A549 (cell line): ENCODE measurements around the gene TMEM61. TPM values are rescaled to one million over a fixed set of nuclear protein-coding genes. Genes with fewer than 3 reads are reported as not detected.

Experiments used
- ATAC-seq, 2 experiments: fragments of 200-7000 bp in 1 of 2; fragments of >200 bp in 1 of 2; cut with Nextera tagmentation in 1 of 2; cut with Tn5 transposase in 1 of 2; 3 replicates each; pipeline versions ENCODE4 v1.8.0 to v1.9.1; 2018 to 2020; ENCODE audit warnings: mild to moderate bottlenecking in 1 of 2, moderate library complexity in 1 of 2
- CTCF ChIA-PET: fragments of 300-600 bp; sonication (Branson Sonifier 250); formaldehyde crosslinking; extraction: SDS; loops from one replicate; lab custom pipeline; 2021; ENCODE audit warnings: antibody characterized with exemption, inconsistent platforms; lab: Yijun Ruan, JAX
- POLR2A ChIA-PET: fragments of 350-600 bp; formaldehyde crosslinking; extraction: SDS; loops from one replicate; lab custom pipeline; 2021; ENCODE audit warnings: antibody characterized with exemption, inconsistent platforms; lab: Yijun Ruan, JAX
- DNase-seq, 2 experiments: peaks; one replicate each; pipeline versions ENCODE4 v3.0.0 to v3.0.0-alpha.2; 2011 to 2016; ENCODE audit warnings: low read depth in 1 of 2, low spot score in 1 of 2
- FAIRE-seq: peaks from 2 replicates; lab custom pipeline; 2011; peaks lifted over from hg19 to GRCh38; lab: Jason Lieb, UNC
- H3K27ac ChIP-seq, 2 experiments: fragments of >200 bp; sonication (Bioruptor Twin); formaldehyde crosslinking; 3 replicates each; pipeline ENCODE4 v1.5.1; 2016 to 2017
- H3K4me1 ChIP-seq: fragments of >200 bp; sonication (Bioruptor Twin); formaldehyde crosslinking; 3 replicates; pipeline ENCODE4 v1.6.1; 2016
- H3K4me2 ChIP-seq: fragments of >200 bp; sonication (Bioruptor Twin); formaldehyde crosslinking; 3 replicates; pipeline ENCODE4 v1.6.1; 2016
- H3K4me3 ChIP-seq: fragments of >200 bp; sonication (Bioruptor Twin); formaldehyde crosslinking; 3 replicates; pipeline ENCODE4 v1.5.1; 2016
- H3K9me3 ChIP-seq: fragments of >200 bp; sonication (Bioruptor Twin); formaldehyde crosslinking; 3 replicates; pipeline ENCODE4 v1.6.1; 2016
- CHD4 ChIP-seq: fragments of 200-600 bp; sonication (generic); IDR thresholded peaks from 2 replicates; pipeline ENCODE4 v1.6.1; 2016; ENCODE audit warnings: antibody characterized with exemption, mild to moderate bottlenecking, borderline replicate concordance
- EHF ChIP-seq: fragments of 250-450 bp; sonication (Bioruptor Pico); IDR thresholded peaks from 2 replicates; pipeline ENCODE4 v1.5.0; 2020; ENCODE audit warnings: mild to moderate bottlenecking
- ELK1 ChIP-seq: fragments of 150-350 bp; IDR thresholded peaks from 2 replicates; pipeline ENCODE4 v1.6.1; 2014; ENCODE audit warnings: low read depth, mild to moderate bottlenecking, low read length
- EP300 ChIP-seq, 2 experiments: fragments of >200 bp; sonication (Bioruptor Twin); formaldehyde crosslinking; IDR thresholded peaks; 2 replicates in 1 of 2; 3 replicates in 1 of 2; pipeline ENCODE4 v1.6.1; 2016 to 2017
- ESRRA ChIP-seq: fragments of 150-350 bp; IDR thresholded peaks from 2 replicates; pipeline ENCODE4 v1.6.1; 2014; ENCODE audit warnings: mild to moderate bottlenecking, low read length, borderline replicate concordance
- FOSB ChIP-seq: fragments of 250-450 bp; sonication (Bioruptor Pico); IDR thresholded peaks from 2 replicates; pipeline ENCODE4 v1.5.0; 2020; ENCODE audit warnings: mild to moderate bottlenecking, moderate library complexity
- FOSL2 ChIP-seq, 2 experiments: fragments of 450-650 bp in 1 of 2; fragments of >200 bp in 1 of 2; sonication (Bioruptor Twin) in 1 of 2; formaldehyde crosslinking; IDR thresholded peaks; 2 replicates each; pipeline versions ENCODE4 v1.5.0 to v1.6.1; 2016 to 2020; ENCODE audit warnings: mild to moderate bottlenecking in 1 of 2, moderate library complexity in 1 of 2
- HMGXB4 ChIP-seq: fragments of 250-450 bp; sonication (Bioruptor Pico); IDR thresholded peaks from 2 replicates; pipeline ENCODE4 v1.5.0; 2021; ENCODE audit warnings: mild to moderate bottlenecking, moderate library complexity, borderline replicate concordance
- HOXB5 ChIP-seq: fragments of 250-450 bp; sonication (Bioruptor Pico); IDR thresholded peaks from 2 replicates; pipeline ENCODE4 v1.5.0; 2020; ENCODE audit warnings: mild to moderate bottlenecking, moderate library complexity
- JUN ChIP-seq, 2 experiments: fragments of >200 bp; sonication (Bioruptor Twin); formaldehyde crosslinking; IDR thresholded peaks; 2 replicates in 1 of 2; 3 replicates in 1 of 2; pipeline ENCODE4 v1.6.1; 2016 to 2017
- JUNB ChIP-seq: fragments of >200 bp; sonication (Bioruptor Twin); formaldehyde crosslinking; IDR thresholded peaks from 2 replicates; pipeline ENCODE4 v1.6.1; 2016
- KDM1A ChIP-seq: fragments of 200-600 bp; sonication (generic); IDR thresholded peaks from 2 replicates; pipeline ENCODE4 v1.6.1; 2016; ENCODE audit warnings: low read depth, mild to moderate bottlenecking
- KDM5A ChIP-seq: fragments of 200-600 bp; sonication (generic); IDR thresholded peaks from 2 replicates; pipeline ENCODE4 v1.6.1; 2016; ENCODE audit warnings: antibody characterized with exemption, mild to moderate bottlenecking
- MAFK ChIP-seq: fragments of 450-650 bp; IDR thresholded peaks from 2 replicates; pipeline ENCODE4 v1.6.1; 2014; ENCODE audit not compliant: partially characterized antibody
- MAZ ChIP-seq: fragments of 150-350 bp; IDR thresholded peaks from 2 replicates; pipeline ENCODE4 v1.6.1; 2014; ENCODE audit warnings: antibody characterized with exemption, low read depth, low read length, borderline replicate concordance
- MYC ChIP-seq: IDR thresholded peaks from 2 replicates; pipeline ENCODE4 v1.6.1; 2012; ENCODE audit warnings: mild to moderate bottlenecking, inconsistent platforms, low read length, improper control_type of control experiment, borderline replicate concordance
- NPAS2 ChIP-seq: fragments of 250-450 bp; sonication (Bioruptor Pico); IDR thresholded peaks from 2 replicates; pipeline ENCODE4 v1.8.0; 2022; ENCODE audit warnings: mild to moderate bottlenecking, moderate library complexity, borderline replicate concordance
- PHF8 ChIP-seq: fragments of 200-600 bp; sonication (generic); IDR thresholded peaks from 2 replicates; pipeline ENCODE4 v1.6.1; 2016; ENCODE audit warnings: low read depth, mild to moderate bottlenecking, antibody characterized with exemption, moderate library complexity, borderline replicate concordance
- POLR2AphosphoS2 ChIP-seq: conservative IDR thresholded peaks from 2 replicates; pipeline ENCODE4 v1.6.1; 2012; ENCODE audit warnings: low read length, improper control_type of control experiment, inconsistent platforms
- RCOR1 ChIP-seq: fragments of 150-350 bp; IDR thresholded peaks from 2 replicates; pipeline ENCODE4 v1.6.1; 2014; ENCODE audit warnings: antibody characterized with exemption, low read length, low read depth
- TP53 ChIP-seq: fragments of 250-450 bp; sonication (Bioruptor Pico); IDR thresholded peaks from 2 replicates; pipeline ENCODE4 v1.5.0; 2021; ENCODE audit warnings: mild to moderate bottlenecking, moderate library complexity
- ZFP36 ChIP-seq: fragments of 450-650 bp; IDR thresholded peaks from 2 replicates; pipeline ENCODE4 v1.6.1; 2014; ENCODE audit warnings: borderline replicate concordance; ENCODE audit not compliant: partially characterized antibody
- ZNF302 ChIP-seq: fragments of 250-450 bp; sonication (Bioruptor Pico); IDR thresholded peaks from 2 replicates; pipeline ENCODE4 v1.9.0; 2021; ENCODE audit warnings: inconsistent platforms, mild to moderate bottlenecking, moderate library complexity
- ZSCAN20 ChIP-seq: fragments of 250-450 bp; sonication (Bioruptor Pico); IDR thresholded peaks from 2 replicates; pipeline ENCODE4 v1.8.0; 2022; ENCODE audit warnings: mild to moderate bottlenecking, moderate library complexity
- WGBS: methylation state at CpG from one replicate; pipeline ENCODE4 v1.1.6; 2017; ENCODE audit errors: missing lambda C conversion rate; 5-methylcytosine and 5-hydroxymethylcytosine counted together
- polyA plus RNA-seq, 4 experiments: library from polyadenylated mRNA; depleted of rRNA in 3 of 4; stranded (reverse); fragments of >200 nt; fragmentation: RNase III in 1 of 4; extraction: RNeasy Plus Mini Kit Qiagen cat#74134 plus additional on column Dnase treatment in 1 of 4; gene quantifications; 2 replicates in 3 of 4; 3 replicates in 1 of 4; pipeline ENCODE4 v1.2.3, GENCODE V29; 2011 to 2017

The TMEM61 gene
- polyA plus RNA-seq, 2 of the 4 experiments (the other 2 are of a cell fraction), result 0.06 to 0.10 TPM

DNA sequence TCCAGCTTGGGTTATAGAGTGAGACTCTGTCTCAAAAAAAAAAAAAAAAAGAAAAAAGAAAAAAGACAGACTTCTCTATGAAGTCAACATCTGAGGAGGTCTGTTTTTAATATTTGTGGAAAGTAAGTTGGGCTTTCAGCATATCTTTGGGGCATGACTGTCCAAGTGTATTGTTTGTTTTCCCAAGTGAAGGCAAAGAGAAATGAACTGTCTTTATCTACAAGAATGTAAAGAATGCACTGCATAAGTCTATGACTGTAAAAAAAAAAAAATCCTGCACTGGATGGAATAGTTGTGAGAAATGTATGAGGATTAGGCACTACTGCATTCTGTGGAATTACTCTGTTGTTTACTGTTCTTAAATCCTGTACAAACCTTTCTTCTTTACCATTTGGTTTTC is 45.6 kb upstream of the TMEM61 start:
- Histone ChIP-seq H3K9me3 (peaks cover 4% of the 10 kb centered on the region; the same call in 1 of the 3 replicates), H3K27ac (peak overlapping the region in 1 of 2 experiments; percentile 68; a peak in 2 of 6 replicates), H3K4me2 (peak overlapping the region; percentile 60), H3K4me3 (no peak overlapping the region), H3K4me1 (peaks cover 13% of the 10 kb centered on the region; the same call in 2 of the 3 replicates)
- FAIRE-seq (no peak), ATAC-seq (peak; percentile 54 to 84; a peak in 4 of 6 replicates), DNase-seq (peak in 1 of 2 experiments; percentile 46)
- TF ChIP-seq MYC, result no peak
- no peak for TF ChIP-seq NPAS2 (CRISPR knock-in tag)
- no peak for TF ChIP-seq KDM1A
- no peak for TF ChIP-seq FOSL2 (IDR thresholded peaks at IDR 0.05)
- TF ChIP-seq FOSL2 (CRISPR knock-in tag; IDR thresholded peaks at IDR 0.05), result no peak
- no peak for TF ChIP-seq ZNF302
- no peak for TF ChIP-seq HOXB5 (CRISPR knock-in tag)
- no peak for TF ChIP-seq POLR2AphosphoS2
- no peak for TF ChIP-seq CHD4
- no peak for TF ChIP-seq FOSB (CRISPR knock-in tag)
- TF ChIP-seq PHF8, result no peak
- no peak for TF ChIP-seq ZFP36
- no peak for TF ChIP-seq KDM5A
- TF ChIP-seq ELK1, result no peak
- no peak for TF ChIP-seq MAFK
- TF ChIP-seq MAZ, result no peak
- ChIA-PET CTCF (interaction anchor here (0.9 to 2.3 kb wide), 3 partner anchors 10 to 61 kb away, joined by 5 to 8 read pairs (median 6); no protein-coding TSS in a partner anchor), POLR2A (interaction anchor here (0.6 kb wide), 1 partner anchor 376 kb away, joined by 3 read pairs; no protein-coding TSS in a partner anchor)

GRCh38 chr1:54936791-54937190 is 43.6 kb upstream of the TMEM61 start:
- ATAC-seq, result no peak
- Histone ChIP-seq H3K4me2 (no peak overlapping the region), H3K4me1 (peaks cover 13% of the 10 kb centered on the region; the same call in 2 of the 3 replicates), H3K9me3 (peaks cover 4% of the 10 kb centered on the region; the same call in 1 of the 3 replicates), H3K4me3 (no peak overlapping the region), H3K27ac (no peak overlapping the region)
- TF ChIP-seq EHF (CRISPR knock-in tag), result no peak
- TF ChIP-seq ZFP36, result no peak
- no peak for TF ChIP-seq RCOR1
- no peak for TF ChIP-seq HMGXB4 (CRISPR knock-in tag)
- no peak for TF ChIP-seq EP300 (IDR thresholded peaks at IDR 0.05)
- no peak for TF ChIP-seq JUN (IDR thresholded peaks at IDR 0.05)
- TF ChIP-seq ESRRA, result no peak
- TF ChIP-seq TP53 (CRISPR knock-in tag), result no peak
- no peak for TF ChIP-seq ZSCAN20 (CRISPR knock-in tag)
- no peak for TF ChIP-seq JUNB
- CTCF ChIA-PET, result no interaction called here
- FAIRE-seq, result no peak
- POLR2A ChIA-PET, result no interaction called here
- WGBS, result 85% methylated on average over 4 of the region's 4 CpGs
- DNase-seq, result no peak
